Measurements from ENCODE around the gene RASSF4. TPM values are rescaled to one million over a fixed set of nuclear protein-coding genes. Genes with fewer than 3 reads are reported as not detected.
"Not testable (repeated sequence)": the region's sequence is repeated elsewhere in the genome, so short reads cannot be mapped to it uniquely, and the experiment has no call there.

RASSF4 gene
- total RNA-seq, 1 donor from 2014 or later = 2.5 TPM

DNA sequence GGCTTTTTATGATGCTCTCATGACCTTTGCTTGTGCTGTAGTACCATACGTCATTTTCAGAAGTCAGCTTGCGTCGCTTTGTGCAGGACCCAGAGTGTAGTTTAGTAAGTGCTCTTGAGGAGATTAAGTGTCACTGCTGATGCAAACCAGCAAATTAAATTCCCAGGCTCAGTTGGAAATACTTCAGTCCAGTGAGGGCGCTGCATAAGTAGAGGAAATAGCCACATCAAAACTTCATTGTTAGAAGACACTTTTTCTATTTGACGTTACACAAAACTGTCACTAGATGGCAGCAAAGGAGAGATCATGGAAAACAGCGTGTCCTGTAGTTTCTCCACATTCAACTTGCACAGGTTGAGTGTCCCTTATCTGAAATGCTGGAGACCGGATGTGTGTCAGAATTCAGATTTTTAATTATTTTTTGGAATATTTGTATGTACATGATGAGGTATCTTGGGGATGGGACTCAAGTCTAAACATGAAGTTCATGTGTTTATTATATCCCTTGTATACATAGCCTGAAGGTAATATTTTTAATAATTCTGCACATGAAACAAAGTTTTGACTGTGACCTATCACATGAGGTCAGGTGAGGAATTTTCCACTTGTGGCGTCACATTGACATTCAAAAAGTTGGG lies 49.0 kb downstream of the RASSF4 start:
- Mint-ChIP-seq H3K27ac (no peak overlapping the region), H3K9me3 (peaks cover 5% of the 10 kb centered on the region), H3K27me3 (ENCODE audit: insufficient read depth) (no peaks in the 10 kb centered on the region), H3K36me3 (ENCODE audit: low read depth) (peaks cover 24% of the 10 kb centered on the region), H3K4me1 (ENCODE audit: low read depth) (no peaks in the 10 kb centered on the region), H3K4me3 (no peak overlapping the region)
- no peak for DNase-seq (ENCODE audit: low spot score)
- intact Hi-C loops (cut with micrococcal nuclease) = loop anchor here (2.0 to 10.0 kb wide), 5 partner anchors 76 to 1016 kb away; partner anchors contain the start of gene ALOX5

DNA sequence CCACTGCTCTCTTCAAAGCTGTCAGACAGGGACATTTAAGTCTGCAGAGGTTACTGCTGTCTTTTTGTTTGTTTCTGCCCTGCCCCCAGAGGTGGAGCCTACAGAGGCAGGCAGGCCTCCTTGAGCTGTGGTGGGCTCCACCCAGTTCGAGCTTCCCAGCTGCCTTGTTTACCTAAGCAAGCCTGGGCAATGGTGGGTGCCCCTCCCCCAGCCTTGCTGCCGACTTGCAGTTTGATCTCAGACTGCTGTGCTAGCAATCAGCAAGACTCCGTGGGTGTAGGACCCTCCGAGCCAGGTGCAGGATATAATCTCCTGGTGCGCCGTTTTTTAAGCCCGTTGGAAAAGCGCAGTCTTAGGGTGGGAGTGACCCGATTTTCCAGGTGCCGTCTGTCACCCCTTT lies 55.0 kb downstream of the RASSF4 start:
- H3K27me3 Mint-ChIP-seq (ENCODE audit: insufficient read depth); H3K4me3 Mint-ChIP-seq; H3K36me3 Mint-ChIP-seq (ENCODE audit: low read depth); DNase-seq (ENCODE audit: low spot score); H3K27ac Mint-ChIP-seq; H3K9me3 Mint-ChIP-seq; H3K4me1 Mint-ChIP-seq (ENCODE audit: low read depth); intact Hi-C loops (cut with micrococcal nuclease): not testable (repeated sequence)

DNA sequence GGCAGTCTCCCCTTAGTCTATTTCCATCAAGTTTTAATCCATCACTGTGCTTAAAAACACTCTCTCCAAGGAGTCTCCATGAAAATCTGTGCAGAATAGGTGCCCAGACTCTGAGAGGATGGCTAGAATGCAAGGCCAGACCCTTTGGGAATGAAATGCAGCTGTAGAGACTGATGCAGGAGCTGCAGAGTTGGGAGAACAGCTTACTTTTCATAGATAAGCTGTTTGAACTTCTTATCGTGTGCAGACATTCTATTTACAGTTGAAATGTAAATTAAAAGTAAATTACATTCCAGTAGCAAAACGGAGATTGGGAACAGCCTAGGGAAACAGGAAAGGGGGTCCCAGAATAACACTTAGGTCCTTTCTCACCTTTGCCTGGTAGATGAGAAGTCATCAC lies 56.0 kb downstream of the RASSF4 start:
- no peaks in the 10 kb centered on the region for H3K36me3 Mint-ChIP-seq (ENCODE audit: low read depth)
- no peaks in the 10 kb centered on the region for H3K9me3 Mint-ChIP-seq
- no peak for DNase-seq (ENCODE audit: low spot score)
- H3K4me1 Mint-ChIP-seq (ENCODE audit: low read depth) = no peaks in the 10 kb centered on the region
- no peak overlapping the region for H3K27ac Mint-ChIP-seq
- H3K4me3 Mint-ChIP-seq = no peak overlapping the region
- intact Hi-C loops (cut with micrococcal nuclease) = no loop called here
- H3K27me3 Mint-ChIP-seq (ENCODE audit: insufficient read depth) = peaks cover 8% of the 10 kb centered on the region

DNA sequence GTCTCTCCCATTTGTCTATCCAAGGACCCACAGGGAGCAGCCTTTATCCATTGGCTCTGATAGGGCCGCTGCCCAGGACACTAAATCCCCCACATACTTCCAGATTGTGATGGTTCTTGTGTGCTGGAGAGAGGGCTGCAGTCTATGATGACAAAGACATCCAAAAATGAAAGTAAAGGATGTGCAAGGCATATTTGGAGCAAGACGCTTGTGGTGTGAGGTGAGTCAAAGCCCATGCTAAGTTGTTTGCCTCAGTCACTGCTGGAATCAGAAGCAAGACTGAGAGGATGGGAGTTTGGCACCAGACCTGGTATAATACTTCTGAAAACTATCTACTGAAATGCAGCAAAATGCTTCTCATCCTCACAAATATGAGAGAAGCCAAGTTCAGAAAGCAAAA lies 63.8 kb downstream of the RASSF4 start:
- peaks cover 6% of the 10 kb centered on the region for H3K9me3 Mint-ChIP-seq

DNA sequence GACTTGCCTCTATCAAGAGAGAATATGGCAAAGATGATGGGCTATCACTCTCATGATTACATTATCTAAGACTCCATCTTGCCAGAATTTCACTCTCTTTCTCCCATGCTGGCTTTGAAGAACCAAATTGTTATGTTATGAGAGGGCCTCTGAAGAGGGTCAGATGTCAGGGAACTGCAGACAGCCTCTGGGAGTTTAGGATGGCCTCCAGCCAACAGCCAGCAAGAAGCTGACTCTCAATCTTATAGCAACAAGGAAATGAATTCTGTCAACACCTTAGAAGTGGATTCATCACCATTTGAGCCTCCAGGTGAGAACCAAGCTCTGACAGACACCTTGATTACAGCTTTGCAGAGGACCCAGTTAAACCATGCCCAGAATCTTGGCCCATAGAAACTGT lies 74.7 kb downstream of the RASSF4 start:
- Mint-ChIP-seq H3K27ac (no peak overlapping the region), H3K27me3 (ENCODE audit: insufficient read depth) (peaks cover 5% of the 10 kb centered on the region), H3K9me3 (peaks cover 10% of the 10 kb centered on the region), H3K36me3 (ENCODE audit: low read depth) (no peaks in the 10 kb centered on the region), H3K4me3 (no peak overlapping the region), H3K4me1 (ENCODE audit: low read depth) (no peaks in the 10 kb centered on the region)
- intact Hi-C loops (cut with micrococcal nuclease) = no loop called here
- DNase-seq (ENCODE audit: low spot score) = no peak

More for the DNA sequence above, 63.8 kb downstream of the RASSF4 start:
- Mint-ChIP-seq H3K36me3 (ENCODE audit: low read depth) (no peaks in the 10 kb centered on the region), H3K4me3 (no peak overlapping the region), H3K27me3 (ENCODE audit: insufficient read depth) (peaks cover 3% of the 10 kb centered on the region), H3K27ac (no peak overlapping the region), H3K4me1 (ENCODE audit: low read depth) (no peaks in the 10 kb centered on the region)
- DNase-seq (ENCODE audit: low spot score) = no peak
- intact Hi-C loops (cut with micrococcal nuclease) = no loop called here

DNA sequence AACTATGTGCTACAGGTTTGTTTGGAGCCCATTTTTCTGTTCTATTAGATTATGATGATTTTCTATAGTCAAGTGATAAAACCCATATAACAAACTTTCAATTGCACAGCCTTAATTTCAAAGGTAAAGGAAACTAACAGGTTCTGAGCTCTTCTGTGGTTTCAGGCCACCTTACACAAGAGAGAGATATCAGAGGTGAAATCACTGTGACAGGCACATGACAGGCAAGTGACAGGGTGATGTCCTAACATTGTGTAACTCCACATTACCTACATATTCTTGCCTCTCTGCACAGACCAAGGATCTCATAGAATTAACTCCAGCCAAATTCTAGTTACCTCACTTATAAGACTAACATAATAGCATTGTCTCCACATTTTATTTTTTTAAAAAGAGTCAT lies 76.1 kb downstream of the RASSF4 start:
- Mint-ChIP-seq H3K9me3 (peaks cover 6% of the 10 kb centered on the region), H3K4me3 (no peak overlapping the region), H3K27ac (no peak overlapping the region), H3K4me1 (ENCODE audit: low read depth) (no peaks in the 10 kb centered on the region), H3K36me3 (ENCODE audit: low read depth) (no peaks in the 10 kb centered on the region), H3K27me3 (ENCODE audit: insufficient read depth) (peaks cover 7% of the 10 kb centered on the region)
- intact Hi-C loops (cut with micrococcal nuclease) = no loop called here
- no peak for DNase-seq (ENCODE audit: low spot score)

DNA sequence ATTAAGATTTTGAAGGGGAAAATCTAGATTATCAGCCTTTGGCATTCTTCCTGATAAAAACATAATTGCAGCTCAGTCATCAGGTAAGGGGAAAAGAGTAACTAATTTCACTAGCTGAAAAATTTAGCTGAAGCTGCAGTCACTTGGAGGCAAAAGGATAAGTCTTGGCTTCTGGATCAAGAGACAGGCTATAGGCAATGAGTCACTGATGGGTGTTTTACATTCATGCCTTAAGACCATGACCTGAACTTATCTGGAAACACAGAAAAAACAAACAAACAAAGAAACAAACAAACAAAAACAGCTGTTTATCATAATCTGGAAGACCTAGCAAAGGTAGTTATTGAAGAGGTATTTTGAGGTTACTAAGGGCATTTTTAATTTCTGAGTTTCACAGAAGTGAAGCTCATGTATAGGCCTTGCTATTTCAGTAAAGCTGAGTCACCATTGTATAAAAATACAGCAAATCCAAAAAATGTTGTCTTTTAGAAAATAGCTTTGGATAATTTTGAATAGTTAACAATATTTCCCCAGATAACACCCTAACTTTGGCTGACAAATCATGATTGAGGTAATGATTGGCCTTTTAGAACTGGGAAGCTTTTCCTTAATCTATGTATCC lies 81.4 kb downstream of the RASSF4 start:
- intact Hi-C loops (cut with micrococcal nuclease) = no loop called here
- Mint-ChIP-seq H3K36me3 (ENCODE audit: low read depth) (no peaks in the 10 kb centered on the region), H3K27ac (no peak overlapping the region), H3K9me3 (no peaks in the 10 kb centered on the region), H3K4me3 (no peak overlapping the region), H3K4me1 (ENCODE audit: low read depth) (no peaks in the 10 kb centered on the region), H3K27me3 (ENCODE audit: insufficient read depth) (peaks cover 13% of the 10 kb centered on the region)
- DNase-seq (ENCODE audit: low spot score) = no peak

DNA sequence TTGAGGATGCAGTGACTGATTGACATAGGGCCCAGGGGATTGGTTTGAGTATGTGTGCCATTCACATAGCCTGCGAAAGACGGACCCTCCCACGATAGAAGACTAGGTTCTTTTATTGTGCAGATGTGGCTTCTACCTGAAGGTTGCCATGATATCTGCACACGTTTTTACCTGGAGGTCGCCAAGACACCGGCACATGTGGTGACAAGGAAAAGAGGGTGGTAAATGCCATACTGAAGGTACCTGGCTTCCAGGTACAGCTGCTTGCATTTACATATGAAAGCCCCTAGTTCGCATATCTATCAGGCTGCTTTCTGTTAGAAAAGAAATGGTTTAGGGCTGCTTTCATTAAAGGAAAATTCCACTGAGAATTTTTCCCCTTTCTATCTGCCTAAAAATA lies 84.7 kb downstream of the RASSF4 start:
- Mint-ChIP-seq H3K36me3 (ENCODE audit: low read depth) (no peaks in the 10 kb centered on the region), H3K27ac (no peak overlapping the region), H3K4me1 (ENCODE audit: low read depth) (no peaks in the 10 kb centered on the region), H3K4me3 (no peak overlapping the region), H3K9me3 (peaks cover 2% of the 10 kb centered on the region), H3K27me3 (ENCODE audit: insufficient read depth) (peaks cover 12% of the 10 kb centered on the region)
- intact Hi-C loops (cut with micrococcal nuclease) = no loop called here
- DNase-seq (ENCODE audit: low spot score) = no peak

Other genes starting within 250 kb of the RASSF4 start
- not detected in 2 replicates for gene TMEM72, start 48.5 kb upstream of the RASSF4 start, total RNA-seq
- 4.6 and 5.3 TPM in 2 replicates for gene DEPP1, start 19.0 kb downstream of the RASSF4 start, total RNA-seq
- 23.1 and 25.6 TPM in 2 replicates for gene ZNF22, start 41.1 kb downstream of the RASSF4 start, total RNA-seq